ENCODE data around the gene OBP2B.

DNA sequence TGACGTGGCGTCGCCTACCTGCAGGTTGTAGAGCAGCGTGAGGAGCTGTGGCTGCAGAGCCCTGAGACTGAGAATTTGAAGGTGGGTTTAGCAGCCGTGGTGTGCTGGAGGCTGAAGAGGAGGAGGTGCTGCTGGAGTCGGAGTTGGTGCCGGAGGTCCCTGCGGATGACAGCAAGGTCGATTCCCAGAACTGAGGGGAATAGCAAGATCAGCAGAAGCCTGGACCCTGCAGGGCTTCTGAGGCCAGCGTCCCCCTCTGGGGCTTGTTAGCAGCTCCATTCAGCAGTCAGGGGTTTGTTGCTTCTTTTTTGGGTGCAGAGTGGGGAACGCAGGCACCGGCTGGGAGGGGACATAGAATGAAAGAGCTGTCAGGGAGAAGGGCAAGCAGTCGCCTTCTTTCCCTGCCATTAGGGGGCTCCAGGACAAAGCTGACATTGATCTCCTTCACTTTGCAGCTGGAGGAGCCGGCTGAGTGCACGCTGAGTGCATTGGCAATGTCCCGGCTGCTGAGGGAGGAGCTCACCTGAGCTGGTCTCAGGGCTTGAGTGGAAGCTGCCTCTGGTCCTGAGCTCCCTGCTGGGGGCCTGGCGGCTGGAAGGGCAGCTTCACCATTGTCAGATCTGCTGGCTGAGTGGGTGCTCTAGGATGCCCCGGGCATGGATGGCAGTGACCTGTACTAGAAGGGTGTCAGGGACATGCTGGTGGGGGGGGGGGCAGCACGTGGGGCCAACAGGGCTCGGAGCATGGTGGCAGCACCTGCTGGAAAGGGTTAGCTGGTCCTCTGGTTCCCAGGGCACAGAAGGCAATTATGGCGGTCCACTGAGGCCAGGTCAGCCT is 20.8 kb downstream of the OBP2B start:
- TF ChIP-seq, protein P1, sequence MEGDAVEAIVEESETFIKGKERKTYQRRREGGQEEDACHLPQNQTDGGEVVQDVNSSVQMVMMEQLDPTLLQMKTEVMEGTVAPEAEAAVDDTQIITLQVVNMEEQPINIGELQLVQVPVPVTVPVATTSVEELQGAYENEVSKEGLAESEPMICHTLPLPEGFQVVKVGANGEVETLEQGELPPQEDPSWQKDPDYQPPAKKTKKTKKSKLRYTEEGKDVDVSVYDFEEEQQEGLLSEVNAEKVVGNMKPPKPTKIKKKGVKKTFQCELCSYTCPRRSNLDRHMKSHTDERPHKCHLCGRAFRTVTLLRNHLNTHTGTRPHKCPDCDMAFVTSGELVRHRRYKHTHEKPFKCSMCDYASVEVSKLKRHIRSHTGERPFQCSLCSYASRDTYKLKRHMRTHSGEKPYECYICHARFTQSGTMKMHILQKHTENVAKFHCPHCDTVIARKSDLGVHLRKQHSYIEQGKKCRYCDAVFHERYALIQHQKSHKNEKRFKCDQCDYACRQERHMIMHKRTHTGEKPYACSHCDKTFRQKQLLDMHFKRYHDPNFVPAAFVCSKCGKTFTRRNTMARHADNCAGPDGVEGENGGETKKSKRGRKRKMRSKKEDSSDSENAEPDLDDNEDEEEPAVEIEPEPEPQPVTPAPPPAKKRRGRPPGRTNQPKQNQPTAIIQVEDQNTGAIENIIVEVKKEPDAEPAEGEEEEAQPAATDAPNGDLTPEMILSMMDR (conservative IDR thresholded peaks at IDR 0.05), result peak; percentile 28
- TF ChIP-seq ZFX (IDR thresholded peaks at IDR 0.05), result no peak

All from C4-2B (cell line).